Gastroesophageal sphincter (tissue), 3 donors: Measurements from ENCODE around the gene ARHGAP6.

Experiments used
- EP300 ChIP-seq: sonication (generic); formaldehyde crosslinking; IDR thresholded peaks from one replicate; pipeline ENCODE4 v1.6.1; 2017; ENCODE audit warnings: antibody characterized with exemption, mild to moderate bottlenecking
- POLR2A ChIP-seq, 2 donors: fragments of 450-650 bp; IDR thresholded peaks; one replicate each; pipeline ENCODE4 v1.6.1; 2017; ENCODE audit warnings: antibody characterized with exemption in 2 of 2, mild to moderate bottlenecking in 2 of 2, moderate library complexity in 1 of 2
- TF ChIP-seq, protein P1 (sequence below), 4 experiments: fragments of 200-600 bp in 2 of 4; fragments of 450-650 bp in 2 of 4; sonication (generic) in 1 of 4; IDR thresholded peaks; one replicate each; pipeline ENCODE4 v1.5.1; 2017 to 2019; ENCODE audit warnings: antibody characterized with exemption in 4 of 4, mild to moderate bottlenecking in 2 of 4, moderate library complexity in 2 of 4

- TF ChIP-seq POLR2A (IDR thresholded peaks at IDR 0.05) (no peak), EP300 (no peak)
- TF ChIP-seq, protein P1, sequence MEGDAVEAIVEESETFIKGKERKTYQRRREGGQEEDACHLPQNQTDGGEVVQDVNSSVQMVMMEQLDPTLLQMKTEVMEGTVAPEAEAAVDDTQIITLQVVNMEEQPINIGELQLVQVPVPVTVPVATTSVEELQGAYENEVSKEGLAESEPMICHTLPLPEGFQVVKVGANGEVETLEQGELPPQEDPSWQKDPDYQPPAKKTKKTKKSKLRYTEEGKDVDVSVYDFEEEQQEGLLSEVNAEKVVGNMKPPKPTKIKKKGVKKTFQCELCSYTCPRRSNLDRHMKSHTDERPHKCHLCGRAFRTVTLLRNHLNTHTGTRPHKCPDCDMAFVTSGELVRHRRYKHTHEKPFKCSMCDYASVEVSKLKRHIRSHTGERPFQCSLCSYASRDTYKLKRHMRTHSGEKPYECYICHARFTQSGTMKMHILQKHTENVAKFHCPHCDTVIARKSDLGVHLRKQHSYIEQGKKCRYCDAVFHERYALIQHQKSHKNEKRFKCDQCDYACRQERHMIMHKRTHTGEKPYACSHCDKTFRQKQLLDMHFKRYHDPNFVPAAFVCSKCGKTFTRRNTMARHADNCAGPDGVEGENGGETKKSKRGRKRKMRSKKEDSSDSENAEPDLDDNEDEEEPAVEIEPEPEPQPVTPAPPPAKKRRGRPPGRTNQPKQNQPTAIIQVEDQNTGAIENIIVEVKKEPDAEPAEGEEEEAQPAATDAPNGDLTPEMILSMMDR (IDR thresholded peaks at IDR 0.05): no peak
Observed at GRCh38 chrX:11626351-11626750, 39.4 kb downstream of the ARHGAP6 start.
